ENCODE data around the gene DNM1.
"Not testable (repeated sequence)": the region's sequence is repeated elsewhere in the genome, so short reads cannot be mapped to it uniquely, and the experiment has no call there.

DNM1 gene

GRCh38 chr9:128222026-128222425 lies 18.8 kb downstream of the DNM1 start:
- TF ChIP-seq FOXK2 (IDR thresholded peaks at IDR 0.05) (no peak), L3MBTL2 (conservative IDR thresholded peaks at IDR 0.05) (no peak)
- CTCF ChIA-PET, result no interaction called here
- no peak for DNase-seq (ENCODE audit: extremely low spot score)
- POLR2A ChIA-PET, result interaction anchor here (0.7 to 1.2 kb wide), 2 partner anchors 8 to 11 kb away, joined by 3 to 5 read pairs; no protein-coding TSS in a partner anchor

GRCh38 chr9:128222880-128223670 lies 19.9 kb downstream of the DNM1 start:
- CTCF ChIA-PET, result no interaction called here
- TF ChIP-seq NFRKB (IDR thresholded peaks at IDR 0.05) (no peak), FOXM1 (IDR thresholded peaks at IDR 0.05; ENCODE audit: borderline replicate concordance) (no peak), BHLHE40 (IDR thresholded peaks at IDR 0.05; ENCODE audit: borderline replicate concordance) (no peak), LEF1 (IDR thresholded peaks at IDR 0.05; ENCODE audit: borderline replicate concordance) (no peak), SUZ12 (IDR thresholded peaks at IDR 0.05) (no peak), SP1 (IDR thresholded peaks at IDR 0.05) (no peak), TARDBP (IDR thresholded peaks at IDR 0.05) (no peak), CTBP1 (IDR thresholded peaks at IDR 0.05; ENCODE audit: borderline replicate concordance) (no peak), PKNOX1 (IDR thresholded peaks at IDR 0.05) (no peak), L3MBTL2 (conservative IDR thresholded peaks at IDR 0.05) (no peak), ARNT (IDR thresholded peaks at IDR 0.05) (no peak), FOXA1 (IDR thresholded peaks at IDR 0.05) (no peak), ZNF384 (IDR thresholded peaks at IDR 0.05) (no peak), ELF4 (IDR thresholded peaks at IDR 0.05) (no peak)
- no peak for DNase-seq (ENCODE audit: extremely low spot score)
- POLR2A ChIA-PET, result interaction anchor here (0.7 to 1.2 kb wide), 2 partner anchors 9 to 10 kb away, joined by 3 to 5 read pairs; no protein-coding TSS in a partner anchor

GRCh38 chr9:128224877-128225276 lies 21.7 kb downstream of the DNM1 start:
- ChIA-PET CTCF (no interaction called here), POLR2A (no interaction called here)
- DNase-seq (ENCODE audit: extremely low spot score), result no peak
- TF ChIP-seq CTBP1 (IDR thresholded peaks at IDR 0.05; ENCODE audit: borderline replicate concordance) (no peak), ZNF384 (IDR thresholded peaks at IDR 0.05) (no peak), FOXM1 (IDR thresholded peaks at IDR 0.05; ENCODE audit: borderline replicate concordance) (no peak), HDGF (IDR thresholded peaks at IDR 0.05; ENCODE audit: borderline replicate concordance) (no peak), ARNT (IDR thresholded peaks at IDR 0.05) (no peak), TARDBP (IDR thresholded peaks at IDR 0.05) (no peak), BHLHE40 (IDR thresholded peaks at IDR 0.05; ENCODE audit: borderline replicate concordance) (no peak), SUZ12 (IDR thresholded peaks at IDR 0.05) (no peak), LEF1 (IDR thresholded peaks at IDR 0.05; ENCODE audit: borderline replicate concordance) (no peak), FOXA1 (IDR thresholded peaks at IDR 0.05) (no peak), FOXK2 (IDR thresholded peaks at IDR 0.05) (no peak)

GRCh38 chr9:128225770-128226411 lies 22.7 kb downstream of the DNM1 start:
- CTCF ChIA-PET, result no interaction called here
- TF ChIP-seq SP1 (IDR thresholded peaks at IDR 0.05) (no peak), TARDBP (IDR thresholded peaks at IDR 0.05) (no peak)
- POLR2A ChIA-PET, result no interaction called here

GRCh38 chr9:128226412-128226801 lies 23.2 kb downstream of the DNM1 start:
- TF ChIP-seq ZNF384 (IDR thresholded peaks at IDR 0.05) (no peak), NFRKB (IDR thresholded peaks at IDR 0.05) (no peak)
- ChIA-PET POLR2A (no interaction called here), CTCF (no interaction called here)
- DNase-seq (ENCODE audit: extremely low spot score), result no peak

More at GRCh38 chr9:128225770-128226411, 22.7 kb downstream of the DNM1 start:
- no peak for DNase-seq (ENCODE audit: extremely low spot score)

GRCh38 chr9:128230897-128231296 lies 27.7 kb downstream of the DNM1 start:
- DNase-seq (ENCODE audit: extremely low spot score); CTCF ChIA-PET; POLR2A ChIA-PET: not testable (repeated sequence)

- CTCF ChIA-PET, result no interaction called here
- no peak for DNase-seq (ENCODE audit: extremely low spot score)
- TF ChIP-seq ZNF384 (IDR thresholded peaks at IDR 0.05), result no peak
- no peak for TF ChIP-seq HDGF (IDR thresholded peaks at IDR 0.05; ENCODE audit: borderline replicate concordance)
- TF ChIP-seq SUZ12 (IDR thresholded peaks at IDR 0.05), result no peak
- no peak for TF ChIP-seq CTBP1 (IDR thresholded peaks at IDR 0.05; ENCODE audit: borderline replicate concordance)
- POLR2A ChIA-PET, result interaction anchor here (1.4 kb wide), 1 partner anchor 9 kb away, joined by 5 read pairs; no protein-coding TSS in a partner anchor
Observed at GRCh38 chr9:128231638-128232527, 28.7 kb downstream of the DNM1 start.

Measured in HEK293T (cell line).